Testis (tissue), 3 donors: ENCODE data around the gene SLCO3A1. TPM values are rescaled to one million over a fixed set of nuclear protein-coding genes. Genes with fewer than 3 reads are reported as not detected.

ENCODE experiments used
- DNase-seq: peaks from one replicate; pipeline ENCODE4 v3.0.0-alpha.2; 2019
- H3K27ac ChIP-seq, 2 donors: fragments of 200-600 bp; sonication (generic); one replicate each; pipeline ENCODE4 v1.5.1; 2019
- H3K27me3 ChIP-seq: fragments of 200-600 bp; sonication (generic); one replicate; pipeline ENCODE4 v1.5.1; 2019
- H3K36me3 ChIP-seq: fragments of 200-600 bp; sonication (generic); one replicate; pipeline ENCODE4 v1.5.1; 2017; ENCODE audit warnings: low read depth; ENCODE audit errors: missing control alignments
- H3K4me1 ChIP-seq: fragments of 200-600 bp; sonication (generic); one replicate; pipeline ENCODE4 v1.5.1; 2019
- H3K4me3 ChIP-seq, 2 donors: fragments of 200-600 bp; sonication (generic); one replicate each; pipeline ENCODE4 v1.5.1; 2017 to 2019
- H3K9me3 ChIP-seq: fragments of 200-600 bp; sonication (generic); one replicate; pipeline ENCODE4 v1.5.1; 2017
- POLR2A ChIP-seq: fragments of 450-650 bp; IDR thresholded peaks from one replicate; pipeline ENCODE4 v1.6.1; 2017; ENCODE audit warnings: antibody characterized with exemption, mild to moderate bottlenecking, moderate library complexity
- WGBS, 2 donors: methylation state at CpG; one replicate each; pipeline ENCODE4 v1.1.5; 2018; 5-methylcytosine and 5-hydroxymethylcytosine counted together
- intact Hi-C: fragments of 100-400 bp; cut with DNase I; formaldehyde crosslinking; loops from one replicate; pipeline ENCODE4 v1.15.1; 2023; ENCODE audit warnings: low total_unique reads
- polyA plus RNA-seq: library from polyadenylated mRNA; stranded (reverse); fragments of 350-450 nt; fragmentation: Illumina TruSeq; extraction: RNeasy Lipid Tissue Mini Kit (QIAGEN cat#74804); gene quantifications from one replicate; pipeline ENCODE4 v1.2.3, GENCODE V29; 2014; ENCODE audit warnings: low read depth, low replicate concordance; ENCODE audit not compliant: insufficient read depth
- total RNA-seq, 2 donors: library from RNA; depleted of rRNA; stranded (reverse); fragments of >200 nt; gene quantifications; one replicate each; pipeline ENCODE4 v1.2.3, GENCODE V29; 2016
- TF ChIP-seq, protein P1 (sequence below), 3 experiments: fragments of 450-650 bp in 2 of 3; fragments of 200-600 bp in 1 of 3; sonication (generic) in 1 of 3; IDR thresholded peaks; one replicate each; pipeline ENCODE4 v1.5.1; 2016 to 2019; ENCODE audit warnings: antibody characterized with exemption in 3 of 3, mild to moderate bottlenecking in 2 of 3, moderate library complexity in 1 of 3

The SLCO3A1 gene
- total and polyA plus RNA-seq, 3 donors from 2014 or later: 76.3 to 144 (median 77.2) TPM

DNA sequence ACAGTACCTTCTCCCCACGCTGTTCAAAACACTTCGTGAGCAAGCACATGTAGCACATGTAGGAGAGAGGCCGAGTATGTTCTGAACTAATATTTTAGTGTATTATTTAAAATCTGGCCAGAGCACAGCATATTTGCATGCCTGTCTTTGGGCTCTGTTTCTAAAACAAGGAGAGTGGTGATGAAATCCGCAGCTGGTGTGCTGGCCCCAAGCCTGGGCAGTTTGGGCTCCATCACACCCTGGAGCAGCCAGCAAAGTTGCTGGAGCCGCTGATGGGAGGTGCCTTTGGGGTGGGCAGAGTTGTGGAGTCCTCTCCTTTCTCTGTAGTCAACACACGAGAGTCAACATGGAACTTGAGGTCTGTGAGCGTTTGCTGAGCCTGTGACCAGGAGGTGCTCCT, 116.6 kb downstream of the SLCO3A1 start:
- Histone ChIP-seq H3K27me3 (no peaks in the 10 kb centered on the region), H3K36me3 (no peaks in the 10 kb centered on the region), H3K9me3 (no peaks in the 10 kb centered on the region), H3K4me1 (peaks cover 25% of the 10 kb centered on the region), H3K4me3 (no peak overlapping the region), H3K27ac (no peak overlapping the region)
- 60 to 61% methylated on average over 7 of the region's 7 CpGs for WGBS, 2 donors
- DNase-seq: no peak
- TF ChIP-seq, protein P1, sequence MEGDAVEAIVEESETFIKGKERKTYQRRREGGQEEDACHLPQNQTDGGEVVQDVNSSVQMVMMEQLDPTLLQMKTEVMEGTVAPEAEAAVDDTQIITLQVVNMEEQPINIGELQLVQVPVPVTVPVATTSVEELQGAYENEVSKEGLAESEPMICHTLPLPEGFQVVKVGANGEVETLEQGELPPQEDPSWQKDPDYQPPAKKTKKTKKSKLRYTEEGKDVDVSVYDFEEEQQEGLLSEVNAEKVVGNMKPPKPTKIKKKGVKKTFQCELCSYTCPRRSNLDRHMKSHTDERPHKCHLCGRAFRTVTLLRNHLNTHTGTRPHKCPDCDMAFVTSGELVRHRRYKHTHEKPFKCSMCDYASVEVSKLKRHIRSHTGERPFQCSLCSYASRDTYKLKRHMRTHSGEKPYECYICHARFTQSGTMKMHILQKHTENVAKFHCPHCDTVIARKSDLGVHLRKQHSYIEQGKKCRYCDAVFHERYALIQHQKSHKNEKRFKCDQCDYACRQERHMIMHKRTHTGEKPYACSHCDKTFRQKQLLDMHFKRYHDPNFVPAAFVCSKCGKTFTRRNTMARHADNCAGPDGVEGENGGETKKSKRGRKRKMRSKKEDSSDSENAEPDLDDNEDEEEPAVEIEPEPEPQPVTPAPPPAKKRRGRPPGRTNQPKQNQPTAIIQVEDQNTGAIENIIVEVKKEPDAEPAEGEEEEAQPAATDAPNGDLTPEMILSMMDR (IDR thresholded peaks at IDR 0.05): no peak
- TF ChIP-seq POLR2A: no peak
- intact Hi-C loops: no loop called here

DNA sequence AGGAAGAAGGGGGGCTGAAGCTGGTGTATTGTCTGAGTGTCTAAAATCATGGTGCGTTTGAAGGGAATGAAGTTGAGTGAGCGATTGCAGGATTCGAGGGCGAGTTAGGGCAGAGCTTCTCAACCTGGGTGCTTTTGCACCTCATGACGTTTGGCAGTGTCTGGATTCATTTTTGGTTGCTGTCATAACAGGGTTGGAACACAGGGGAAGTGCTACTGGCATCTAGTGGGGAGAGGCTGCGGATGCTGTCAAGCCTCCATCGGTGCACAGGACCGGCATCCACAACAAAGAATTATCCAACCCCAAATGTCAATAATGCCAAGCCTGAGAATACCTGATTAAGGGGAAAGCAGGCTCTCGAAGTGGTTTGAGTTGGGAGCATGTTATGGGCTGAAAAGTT, 120.0 kb downstream of the SLCO3A1 start:
- Histone ChIP-seq H3K4me3 (no peak overlapping the region), H3K9me3 (no peaks in the 10 kb centered on the region), H3K27me3 (no peaks in the 10 kb centered on the region), H3K4me1 (no peaks in the 10 kb centered on the region), H3K36me3 (no peaks in the 10 kb centered on the region), H3K27ac (no peak overlapping the region)
- no peak for DNase-seq
- WGBS, 2 donors: 84 to 86% methylated on average over 9 of the region's 9 CpGs
- intact Hi-C loops: no loop called here
- TF ChIP-seq, protein P1 (IDR thresholded peaks at IDR 0.05): no peak
- no peak for TF ChIP-seq POLR2A

DNA sequence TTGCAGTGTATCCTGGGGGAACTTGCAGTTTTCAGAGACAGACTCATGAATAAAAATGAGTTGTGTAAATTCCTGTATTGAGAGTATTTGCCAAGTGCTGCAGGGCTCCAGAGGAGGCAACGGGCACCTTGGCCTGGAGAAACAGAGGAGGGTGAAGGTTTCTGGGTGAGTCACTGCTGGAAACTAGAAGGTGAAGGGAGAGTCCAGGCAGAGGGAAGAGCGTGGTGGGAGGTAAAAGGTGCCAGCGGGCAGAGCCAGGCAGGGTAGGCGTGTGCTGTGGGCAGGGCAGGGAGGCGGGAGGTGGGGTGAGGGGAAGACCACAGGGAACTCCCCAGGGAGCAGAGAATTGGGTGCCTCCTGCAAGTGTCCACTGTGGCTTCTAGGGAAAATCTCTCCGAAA, 120.8 kb downstream of the SLCO3A1 start:
- no peaks in the 10 kb centered on the region for H3K27me3 ChIP-seq
- 85 to 92% methylated on average over 6 of the region's 6 CpGs for WGBS, 2 donors
- TF ChIP-seq, protein P1 (IDR thresholded peaks at IDR 0.05): no peak
- no peaks in the 10 kb centered on the region for H3K36me3 ChIP-seq
- no peak overlapping the region for H3K27ac ChIP-seq
- DNase-seq: no peak
- H3K4me3 ChIP-seq: no peak overlapping the region
- no peaks in the 10 kb centered on the region for H3K9me3 ChIP-seq
- no peaks in the 10 kb centered on the region for H3K4me1 ChIP-seq
- intact Hi-C loops: no loop called here

DNA sequence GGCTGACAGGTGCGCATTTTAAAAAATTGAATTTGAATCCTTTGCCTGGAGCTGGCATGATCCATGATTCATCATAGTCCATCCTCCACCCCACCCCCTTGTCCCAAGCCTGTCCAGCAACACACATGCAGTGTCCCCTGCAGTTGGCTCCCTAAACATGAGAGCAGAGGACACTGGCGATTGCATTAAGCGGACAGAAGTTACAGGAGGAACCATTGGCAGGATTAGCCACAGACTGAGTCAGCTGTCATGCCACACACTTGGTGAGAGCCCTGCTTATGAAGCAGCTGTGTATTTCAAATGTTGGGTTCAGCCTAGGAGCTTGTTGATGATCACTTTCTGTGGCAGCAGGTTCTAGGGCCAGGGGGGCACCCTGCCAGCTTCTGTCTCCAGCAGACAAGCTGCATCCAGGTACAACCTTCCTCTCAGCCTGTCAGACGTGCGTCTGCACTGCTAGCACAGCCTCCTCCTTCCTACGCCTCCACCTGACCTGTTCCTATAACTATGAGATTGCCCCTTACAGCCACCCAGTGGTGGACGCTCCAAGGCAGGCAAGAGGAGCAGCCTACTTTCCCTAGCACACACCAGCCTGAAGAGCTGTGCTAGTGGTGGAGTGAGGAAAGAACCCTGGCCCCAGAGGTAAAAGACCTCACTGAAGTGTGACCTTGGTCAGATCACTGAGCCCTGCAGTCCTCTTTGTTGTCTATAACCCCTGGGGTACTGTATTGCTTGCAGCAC, 121.9 kb downstream of the SLCO3A1 start:
- intact Hi-C loops: no loop called here
- DNase-seq: no peak
- 88 to 94% methylated on average over 4 to 7 of the region's 7 CpGs for WGBS, 2 donors

More for the DNA sequence above, 121.9 kb downstream of the SLCO3A1 start:
- H3K27ac ChIP-seq: no peak overlapping the region
- no peak overlapping the region for H3K4me3 ChIP-seq
- H3K36me3 ChIP-seq: no peaks in the 10 kb centered on the region
- H3K4me1 ChIP-seq: no peaks in the 10 kb centered on the region
- H3K9me3 ChIP-seq: no peaks in the 10 kb centered on the region
- no peaks in the 10 kb centered on the region for H3K27me3 ChIP-seq
- TF ChIP-seq, protein P1 (IDR thresholded peaks at IDR 0.05): no peak
- no peak for TF ChIP-seq POLR2A
